ENCODE results near the gene OR2AG2. TPM values are rescaled to one million over a fixed set of nuclear protein-coding genes. Genes with fewer than 3 reads are reported as not detected.

Gene OR2AG2
- total RNA-seq, 1 donor from 2014 or later = 0.09 TPM

DNA sequence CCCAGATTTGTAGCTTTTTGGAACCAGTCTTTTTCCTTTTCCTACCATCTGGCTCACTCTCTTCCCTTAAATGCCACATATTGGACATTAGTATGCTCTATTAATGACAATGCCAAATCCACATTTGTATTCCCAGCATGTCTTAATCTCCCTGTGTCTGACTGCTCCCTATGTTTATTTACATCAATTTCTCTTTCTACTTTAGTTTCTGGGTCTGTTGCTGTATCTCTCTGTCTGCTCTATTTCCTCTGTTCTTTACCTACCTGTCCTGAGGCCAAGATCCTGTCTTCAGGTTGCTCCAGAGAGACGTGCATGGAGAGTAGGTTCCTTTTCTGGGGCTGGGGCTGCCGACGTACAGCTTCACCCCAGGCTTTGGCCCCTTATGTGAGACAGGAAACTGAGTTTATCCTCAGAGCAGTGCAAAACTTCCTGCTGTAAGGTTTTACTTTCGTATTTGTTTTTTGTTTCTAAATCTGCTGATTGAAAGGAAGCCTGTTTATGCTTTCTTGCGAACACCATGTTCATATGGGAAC is 25.6 kb downstream of the OR2AG2 start:
- H3K9me3 ChIP-seq = no peaks in the 10 kb centered on the region
- peaks cover 20% of the 10 kb centered on the region for H3K4me1 ChIP-seq
- DNase-seq (no peak), ATAC-seq (peak; percentile 70 to 72)
- peak overlapping the region; percentile 46 for H3K4me3 ChIP-seq
- no peak for TF ChIP-seq CTCF (IDR thresholded peaks at IDR 0.05)
- peak overlapping the region; percentile 79 for H3K27ac ChIP-seq
- no peaks in the 10 kb centered on the region for H3K36me3 ChIP-seq
- intact Hi-C loops (cut with DNase I) = no loop called here
- H3K27me3 ChIP-seq (ENCODE audit: low read depth) = no peaks in the 10 kb centered on the region

DNA sequence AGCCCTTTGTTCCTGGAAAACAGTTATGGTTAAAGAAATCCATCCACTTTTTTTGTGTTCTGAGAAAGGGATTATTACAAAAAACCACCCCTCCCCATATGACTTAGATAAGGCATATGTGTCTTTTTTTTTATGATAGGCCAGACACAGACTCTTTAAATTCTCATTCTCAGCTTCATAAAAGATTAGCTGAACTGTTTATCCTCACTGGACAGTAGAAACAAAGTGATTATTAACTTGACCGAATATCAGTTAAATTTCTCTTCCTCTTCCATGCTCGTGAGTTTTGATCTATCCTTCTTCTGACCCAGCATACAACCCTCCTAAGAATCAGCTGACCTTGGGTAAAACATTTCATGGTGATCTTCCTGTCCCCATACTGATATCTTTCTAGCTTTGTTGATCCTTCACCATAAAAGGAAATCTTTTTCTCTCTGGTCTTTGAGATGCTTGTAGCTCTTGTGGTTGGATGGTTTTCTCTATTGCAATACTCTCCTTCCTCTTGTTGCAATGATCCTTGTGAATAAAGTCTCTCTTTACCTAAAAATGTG is 26.2 kb downstream of the OR2AG2 start:
- intact Hi-C loops (cut with DNase I) = no loop called here
- H3K9me3 ChIP-seq = no peaks in the 10 kb centered on the region
- no peaks in the 10 kb centered on the region for H3K27me3 ChIP-seq (ENCODE audit: low read depth)
- ATAC-seq = peak; percentile 32 to 39
- no peak for DNase-seq
- TF ChIP-seq CTCF (IDR thresholded peaks at IDR 0.05) = no peak
- H3K4me1 ChIP-seq = peaks cover 20% of the 10 kb centered on the region
- no peaks in the 10 kb centered on the region for H3K36me3 ChIP-seq
- peak overlapping the region; percentile 79 for H3K27ac ChIP-seq
- peak overlapping the region; percentile 46 for H3K4me3 ChIP-seq

DNA sequence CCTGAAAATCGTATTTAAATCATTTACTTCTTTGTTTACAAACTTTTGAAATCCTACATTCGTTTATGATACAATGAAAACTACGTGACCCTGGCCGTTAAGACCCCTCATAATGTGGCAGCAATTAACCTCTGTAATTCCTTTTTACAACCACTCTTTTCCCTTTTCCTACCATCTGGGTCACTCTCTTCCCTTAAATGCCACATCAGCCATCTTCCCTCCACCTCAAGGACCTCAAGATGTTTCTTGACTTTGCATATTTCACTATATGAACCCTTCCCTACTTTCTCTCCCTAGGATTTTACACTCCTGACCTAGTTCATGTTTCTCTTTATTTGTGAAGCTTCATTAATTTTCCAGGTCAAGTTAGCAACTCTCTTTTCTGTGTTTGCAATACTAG is 26.8 kb downstream of the OR2AG2 start:
- H3K4me3 ChIP-seq = peak overlapping the region; percentile 46
- peak overlapping the region; percentile 79 for H3K27ac ChIP-seq
- ATAC-seq (no peak), DNase-seq (no peak)
- no peak for TF ChIP-seq CTCF (IDR thresholded peaks at IDR 0.05)
- intact Hi-C loops (cut with DNase I) = no loop called here
- H3K27me3 ChIP-seq (ENCODE audit: low read depth) = no peaks in the 10 kb centered on the region
- no peaks in the 10 kb centered on the region for H3K9me3 ChIP-seq
- H3K4me1 ChIP-seq = peaks cover 20% of the 10 kb centered on the region
- no peaks in the 10 kb centered on the region for H3K36me3 ChIP-seq

- H3K36me3 ChIP-seq = no peaks in the 10 kb centered on the region
- H3K27me3 ChIP-seq (ENCODE audit: low read depth) = no peaks in the 10 kb centered on the region
- peak overlapping the region; percentile 1 for H3K4me3 ChIP-seq
- intact Hi-C loops (cut with DNase I) = no loop called here
- TF ChIP-seq CTCF (IDR thresholded peaks at IDR 0.05) = no peak
- H3K4me1 ChIP-seq = peaks cover 18% of the 10 kb centered on the region
- DNase-seq (no peak), ATAC-seq (no peak)
- no peaks in the 10 kb centered on the region for H3K9me3 ChIP-seq
- no peak overlapping the region for H3K27ac ChIP-seq
These were observed 29.5 kb downstream of the OR2AG2 start for GRCh38 chr11:6742260-6742659.

DNA sequence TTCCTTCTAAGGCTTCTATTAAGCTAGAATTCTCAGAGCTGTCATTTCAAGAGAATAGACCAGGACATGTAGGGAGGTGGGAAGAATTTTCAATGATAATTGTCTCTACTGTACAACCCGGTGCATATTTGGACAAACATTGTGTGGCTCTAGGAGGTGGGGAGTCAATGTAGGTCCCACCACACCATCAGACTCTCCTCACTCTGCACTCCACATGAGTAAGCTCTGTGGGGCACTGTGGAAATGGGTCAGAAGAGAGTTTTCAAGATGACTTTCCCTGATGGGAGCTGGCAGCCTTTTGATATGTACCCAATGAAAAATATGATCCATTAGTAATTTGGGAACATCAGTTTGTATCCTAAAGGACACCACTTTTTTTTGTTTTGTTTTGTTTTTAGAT is 33.2 kb downstream of the OR2AG2 start:
- ATAC-seq (no peak), DNase-seq (no peak)
- Histone ChIP-seq H3K4me3 (no peak overlapping the region), H3K4me1 (peaks cover 7% of the 10 kb centered on the region), H3K27ac (no peak overlapping the region), H3K9me3 (no peaks in the 10 kb centered on the region), H3K36me3 (no peaks in the 10 kb centered on the region), H3K27me3 (ENCODE audit: low read depth) (no peaks in the 10 kb centered on the region)
- TF ChIP-seq CTCF (IDR thresholded peaks at IDR 0.05) = no peak
- intact Hi-C loops (cut with DNase I) = no loop called here

Measured in lower lobe of right lung (tissue), 2 donors.